ENCODE results near the gene MSI1. TPM values are rescaled to one million over a fixed set of nuclear protein-coding genes. Genes with fewer than 3 reads are reported as not detected.

MSI1 gene
- total RNA-seq, 2 donors from 2014 or later: not detected

- H3K36me3 Mint-ChIP-seq (ENCODE audit: low read depth): peaks cover 5% of the 10 kb centered on the region
- peaks cover 84% of the 10 kb centered on the region for H3K27me3 Mint-ChIP-seq
- peak overlapping the region; percentile 88 for H3K4me3 Mint-ChIP-seq
- ATAC-seq: no peak
- peak overlapping the region; percentile 67 for H3K27ac Mint-ChIP-seq
- no peaks in the 10 kb centered on the region for H3K9me3 ChIP-seq (ENCODE audit: control insufficient read depth, low read length, poor library complexity, severe bottlenecking)
- DNase-seq: no peak
- H3K4me1 Mint-ChIP-seq: peaks cover 21% of the 10 kb centered on the region
Observed at GRCh38 chr12:120370343-120371243, 1.6 kb upstream of the MSI1 start.

DNA sequence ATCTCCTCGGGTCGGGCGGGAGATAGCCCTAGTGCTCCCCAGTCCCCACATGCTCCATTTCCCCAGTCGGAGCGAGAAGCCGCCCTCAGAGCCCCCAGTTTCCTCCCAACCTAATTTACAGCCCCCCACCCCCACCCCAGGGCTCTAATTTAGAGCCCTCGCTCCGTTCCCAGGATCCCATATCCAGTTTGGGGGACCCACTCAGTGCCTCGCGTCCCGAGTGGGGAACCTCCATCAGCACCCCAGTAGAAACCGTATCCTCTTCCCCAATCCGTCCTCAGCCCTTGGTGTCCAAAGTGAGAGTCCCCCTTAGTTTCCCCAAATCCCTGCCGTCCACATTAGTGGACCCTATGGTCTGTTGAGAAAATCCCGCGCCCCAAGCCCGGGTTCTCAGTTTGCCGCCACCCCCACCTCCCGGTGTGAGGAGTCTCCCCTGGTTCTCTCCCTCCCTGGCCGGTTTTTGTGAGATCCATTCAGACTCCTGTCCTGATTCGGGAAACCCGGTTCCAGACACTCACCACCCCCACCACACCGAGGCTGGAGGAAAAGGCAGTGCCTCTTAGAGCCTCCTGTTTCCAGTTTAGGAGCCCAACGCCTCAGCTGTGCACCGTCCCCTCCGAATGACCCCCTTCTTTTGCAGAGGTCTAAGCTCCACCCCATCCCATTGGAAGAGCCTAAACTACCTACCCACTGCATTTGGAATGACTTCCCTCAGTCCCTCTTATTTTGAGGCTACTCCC, 809 bp upstream of the MSI1 start:
- peaks cover 21% of the 10 kb centered on the region for H3K4me1 Mint-ChIP-seq
- no peaks in the 10 kb centered on the region for H3K9me3 ChIP-seq (ENCODE audit: control insufficient read depth, low read length, poor library complexity, severe bottlenecking)
- no peak for ATAC-seq
- peaks cover 5% of the 10 kb centered on the region for H3K36me3 Mint-ChIP-seq (ENCODE audit: low read depth)
- peak overlapping the region; percentile 88 for H3K4me3 Mint-ChIP-seq
- DNase-seq: no peak
- peak overlapping the region; percentile 77 for H3K27ac Mint-ChIP-seq
- peaks cover 83% of the 10 kb centered on the region for H3K27me3 Mint-ChIP-seq

GRCh38 chr12:120367924-120368788, 808 bp downstream of the MSI1 start:
- no peaks in the 10 kb centered on the region for H3K9me3 ChIP-seq (ENCODE audit: control insufficient read depth, low read length, poor library complexity, severe bottlenecking)
- H3K36me3 Mint-ChIP-seq (ENCODE audit: low read depth): peaks cover 5% of the 10 kb centered on the region
- H3K27ac Mint-ChIP-seq: no peak overlapping the region
- DNase-seq: no peak
- H3K4me1 Mint-ChIP-seq: peaks cover 21% of the 10 kb centered on the region
- ATAC-seq: no peak
- H3K27me3 Mint-ChIP-seq: peaks cover 84% of the 10 kb centered on the region
- H3K4me3 Mint-ChIP-seq: peak overlapping the region; percentile 73

- H3K27me3 Mint-ChIP-seq: peaks cover 84% of the 10 kb centered on the region
- no peak for DNase-seq
- peaks cover 5% of the 10 kb centered on the region for H3K36me3 Mint-ChIP-seq (ENCODE audit: low read depth)
- peak overlapping the region; percentile 73 for H3K4me3 Mint-ChIP-seq
- peaks cover 21% of the 10 kb centered on the region for H3K4me1 Mint-ChIP-seq
- H3K9me3 ChIP-seq (ENCODE audit: control insufficient read depth, low read length, poor library complexity, severe bottlenecking): no peaks in the 10 kb centered on the region
- peak overlapping the region; percentile 37 for H3K27ac Mint-ChIP-seq
- ATAC-seq: no peak
Observed at GRCh38 chr12:120367233-120367923, 1.6 kb downstream of the MSI1 start.

DNA sequence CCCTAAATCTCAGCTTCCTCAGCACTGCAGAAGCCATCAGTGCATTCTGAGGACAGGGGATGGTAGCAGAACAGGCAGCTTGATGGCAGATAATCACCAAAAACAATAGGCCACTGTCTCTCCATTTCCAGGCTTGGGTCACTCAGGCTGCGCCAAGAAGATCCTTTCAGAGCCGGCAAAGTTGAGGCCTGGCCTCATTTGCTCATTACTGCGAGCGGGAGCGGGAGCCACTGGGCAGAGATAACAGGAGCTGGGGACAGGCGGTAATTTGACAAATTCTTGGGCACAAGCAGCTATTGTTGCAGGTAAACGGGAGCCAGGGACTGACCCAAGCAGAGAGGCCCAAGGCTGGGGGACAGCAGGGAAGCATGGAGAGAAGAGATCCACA, 2.1 kb downstream of the MSI1 start:
- Mint-ChIP-seq H3K27ac (peak overlapping the region; percentile 37), H3K36me3 (ENCODE audit: low read depth) (peaks cover 5% of the 10 kb centered on the region), H3K4me1 (peaks cover 25% of the 10 kb centered on the region), H3K27me3 (peaks cover 84% of the 10 kb centered on the region), H3K4me3 (peak overlapping the region; percentile 74)
- ATAC-seq (no peak), DNase-seq (no peak)
- H3K9me3 ChIP-seq (ENCODE audit: control insufficient read depth, low read length, poor library complexity, severe bottlenecking): no peaks in the 10 kb centered on the region

DNA sequence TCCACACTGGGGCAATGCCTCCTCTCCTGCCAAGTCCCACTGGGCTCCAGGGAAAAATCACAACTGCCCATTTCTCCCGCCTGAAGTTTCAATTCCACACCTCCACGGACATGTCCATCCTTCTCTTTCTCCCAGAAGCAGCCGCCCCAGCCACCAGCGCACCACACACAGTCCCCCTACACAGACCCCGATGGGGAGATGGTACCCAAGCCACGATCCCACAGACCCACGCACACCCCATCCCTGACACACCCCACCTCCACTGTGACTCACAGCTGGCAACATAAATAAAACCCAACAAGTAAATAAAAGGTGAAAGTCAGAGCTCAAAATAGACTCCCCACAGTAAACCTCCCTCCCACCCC, 2.6 kb downstream of the MSI1 start:
- H3K27me3 Mint-ChIP-seq: peaks cover 79% of the 10 kb centered on the region
- H3K4me3 Mint-ChIP-seq: no peak overlapping the region
- H3K27ac Mint-ChIP-seq: peak overlapping the region; percentile 37
- no peaks in the 10 kb centered on the region for H3K9me3 ChIP-seq (ENCODE audit: control insufficient read depth, low read length, poor library complexity, severe bottlenecking)
- H3K36me3 Mint-ChIP-seq (ENCODE audit: low read depth): peaks cover 6% of the 10 kb centered on the region
- DNase-seq: no peak
- H3K4me1 Mint-ChIP-seq: peaks cover 25% of the 10 kb centered on the region
- no peak for ATAC-seq

GRCh38 chr12:120365675-120366340, 3.2 kb downstream of the MSI1 start:
- Mint-ChIP-seq H3K4me1 (peaks cover 23% of the 10 kb centered on the region), H3K36me3 (ENCODE audit: low read depth) (peaks cover 6% of the 10 kb centered on the region), H3K27me3 (peaks cover 78% of the 10 kb centered on the region), H3K27ac (peak overlapping the region; percentile 37), H3K4me3 (no peak overlapping the region)
- no peak for DNase-seq
- no peaks in the 10 kb centered on the region for H3K9me3 ChIP-seq (ENCODE audit: control insufficient read depth, low read length, poor library complexity, severe bottlenecking)
- no peak for ATAC-seq

GRCh38 chr12:120364487-120364886, 4.5 kb downstream of the MSI1 start:
- ATAC-seq: no peak
- no peak for DNase-seq
- Mint-ChIP-seq H3K36me3 (ENCODE audit: low read depth) (peaks cover 4% of the 10 kb centered on the region), H3K4me1 (peaks cover 10% of the 10 kb centered on the region), H3K27me3 (peaks cover 78% of the 10 kb centered on the region), H3K4me3 (no peak overlapping the region), H3K27ac (no peak overlapping the region)
- no peaks in the 10 kb centered on the region for H3K9me3 ChIP-seq (ENCODE audit: control insufficient read depth, low read length, poor library complexity, severe bottlenecking)

- no peak overlapping the region for H3K4me3 Mint-ChIP-seq
- peaks cover 4% of the 10 kb centered on the region for H3K36me3 Mint-ChIP-seq (ENCODE audit: low read depth)
- no peak for ATAC-seq
- peaks cover 85% of the 10 kb centered on the region for H3K27me3 Mint-ChIP-seq
- H3K27ac Mint-ChIP-seq: no peak overlapping the region
- H3K9me3 ChIP-seq (ENCODE audit: control insufficient read depth, low read length, poor library complexity, severe bottlenecking): no peaks in the 10 kb centered on the region
- H3K4me1 Mint-ChIP-seq: peaks cover 9% of the 10 kb centered on the region
- DNase-seq: no peak
Observed at GRCh38 chr12:120363274-120363855, 5.6 kb downstream of the MSI1 start.

- no peak for DNase-seq
- H3K9me3 ChIP-seq (ENCODE audit: control insufficient read depth, low read length, poor library complexity, severe bottlenecking): no peaks in the 10 kb centered on the region
- Mint-ChIP-seq H3K27ac (no peak overlapping the region), H3K27me3 (peaks cover 90% of the 10 kb centered on the region), H3K4me1 (peaks cover 11% of the 10 kb centered on the region), H3K4me3 (no peak overlapping the region), H3K36me3 (ENCODE audit: low read depth) (peaks cover 4% of the 10 kb centered on the region)
- no peak for ATAC-seq
Observed at GRCh38 chr12:120362516-120363273, 6.3 kb downstream of the MSI1 start.

DNA sequence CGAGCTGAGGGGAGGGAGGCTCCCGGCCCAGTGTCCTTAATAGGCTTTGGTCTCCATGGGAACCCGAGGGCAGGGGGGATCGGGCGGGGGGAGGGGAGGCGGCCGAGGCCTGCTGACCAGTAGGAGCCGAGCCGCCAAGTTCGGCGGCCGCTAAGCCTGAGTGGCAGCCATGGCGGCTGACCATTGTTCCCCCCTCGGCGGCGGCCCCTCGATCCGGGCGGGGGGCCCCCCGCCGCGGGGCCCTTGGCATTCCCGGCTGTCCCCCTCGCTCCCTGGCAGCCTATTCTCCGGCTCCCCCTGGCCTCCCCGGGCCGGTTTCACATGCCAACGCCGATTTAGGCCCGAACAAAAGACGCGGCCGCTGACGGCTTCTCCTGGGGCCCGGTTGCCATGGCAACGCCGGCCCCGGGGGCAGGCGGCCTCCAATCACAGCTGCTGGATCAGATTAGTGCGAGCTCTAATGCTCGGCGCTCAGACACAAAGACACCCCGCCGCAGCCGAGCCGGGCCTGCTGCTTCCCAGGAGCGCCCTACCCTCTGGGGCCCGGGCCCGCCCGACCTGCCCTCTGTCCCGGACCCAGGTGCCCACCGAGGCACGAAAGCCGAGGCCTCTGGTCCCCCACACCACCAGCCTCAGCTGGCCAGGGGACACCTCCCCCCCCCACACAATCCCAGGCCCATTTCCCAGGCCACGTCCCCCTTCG, 7.3 kb downstream of the MSI1 start:
- no peak for DNase-seq
- no peak for ATAC-seq
- Mint-ChIP-seq H3K4me3 (no peak overlapping the region), H3K36me3 (ENCODE audit: low read depth) (peaks cover 4% of the 10 kb centered on the region), H3K27ac (no peak overlapping the region), H3K27me3 (peaks cover 90% of the 10 kb centered on the region), H3K4me1 (peaks cover 9% of the 10 kb centered on the region)
- no peaks in the 10 kb centered on the region for H3K9me3 ChIP-seq (ENCODE audit: control insufficient read depth, low read length, poor library complexity, severe bottlenecking)
